Suprapubic skin (tissue), 4 donors: ENCODE measurements around the gene MAGI3. TPM values are rescaled to one million over a fixed set of nuclear protein-coding genes. Genes with fewer than 3 reads are reported as not detected.
A peak's percentile ranks its signal among the peaks of the same experiment; 100 is the strongest.
"Not testable (repeated sequence)": the region's sequence is repeated elsewhere in the genome, so short reads cannot be mapped to it uniquely, and the experiment has no call there.

Experiments
- DNase-seq, 2 donors: peaks; one replicate each; pipeline ENCODE4 v3.0.0-alpha.2; 2019; ENCODE audit warnings: low spot score in 2 of 2
- H3K27ac ChIP-seq: fragments of 200-600 bp; sonication (generic); one replicate; pipeline ENCODE4 v1.5.1; 2019
- H3K27me3 ChIP-seq: fragments of 200-600 bp; sonication (generic); one replicate; pipeline ENCODE4 v1.5.1; 2019
- H3K36me3 ChIP-seq: fragments of 200-600 bp; sonication (generic); one replicate; pipeline ENCODE4 v1.5.1; 2019
- H3K4me1 ChIP-seq: fragments of 200-600 bp; sonication (generic); one replicate; pipeline ENCODE4 v1.5.1; 2019
- H3K4me3 ChIP-seq: fragments of 200-600 bp; sonication (generic); one replicate; pipeline ENCODE4 v1.5.1; 2019; ENCODE audit warnings: mild to moderate bottlenecking
- H3K9me3 ChIP-seq: fragments of 200-600 bp; sonication (generic); one replicate; pipeline ENCODE4 v1.5.1; 2019
- CTCF ChIP-seq, 2 donors: fragments of 200-600 bp in 1 of 2; fragments of 450-650 bp in 1 of 2; sonication (generic) in 1 of 2; IDR thresholded peaks; one replicate each; pipeline ENCODE4 v1.5.1; 2016 to 2019; ENCODE audit warnings: antibody characterized with exemption in 2 of 2, mild to moderate bottlenecking in 1 of 2, moderate library complexity in 1 of 2
- EP300 ChIP-seq: sonication (generic); formaldehyde crosslinking; IDR thresholded peaks from one replicate; pipeline ENCODE4 v1.6.1; 2017; ENCODE audit warnings: antibody characterized with exemption
- POLR2A ChIP-seq, 2 donors: fragments of 450-650 bp; IDR thresholded peaks; one replicate each; pipeline ENCODE4 v1.6.1; 2017; ENCODE audit warnings: antibody characterized with exemption in 2 of 2, mild to moderate bottlenecking in 2 of 2, moderate library complexity in 2 of 2
- POLR2AphosphoS5 ChIP-seq, 3 donors: sonication (generic); formaldehyde crosslinking; IDR thresholded peaks; one replicate each; pipeline ENCODE4 v1.6.1; 2017; ENCODE audit warnings: antibody characterized with exemption in 3 of 3
- WGBS: methylation state at CpG from one replicate; pipeline ENCODE4 v1.1.5; 2018; 5-methylcytosine and 5-hydroxymethylcytosine counted together
- total RNA-seq, 4 donors: library from RNA; depleted of rRNA; stranded (reverse); fragments of >200 nt; gene quantifications; one replicate each; pipeline ENCODE4 v1.1.0, GENCODE V29; 2016

MAGI3 gene
- total RNA-seq, 4 donors from 2014 or later: 8.3 to 18.8 (median 10.7) TPM

- Histone ChIP-seq H3K36me3 (no peaks in the 10 kb centered on the region), H3K27ac (peak overlapping the region; percentile 45), H3K4me1 (peaks cover 19% of the 10 kb centered on the region), H3K9me3 (peaks cover 2% of the 10 kb centered on the region), H3K27me3 (no peaks in the 10 kb centered on the region), H3K4me3 (no peak overlapping the region)
- no peak for DNase-seq
- TF ChIP-seq CTCF (IDR thresholded peaks at IDR 0.05) (no peak), POLR2A (IDR thresholded peaks at IDR 0.05) (no peak), POLR2AphosphoS5 (IDR thresholded peaks at IDR 0.05) (no peak), EP300 (no peak)
Observed at GRCh38 chr1:113459279-113459678, 69.0 kb downstream of the MAGI3 start.

- no peak overlapping the region for H3K27ac ChIP-seq
- no peak overlapping the region for H3K4me3 ChIP-seq
- H3K9me3 ChIP-seq: peaks cover 16% of the 10 kb centered on the region
- H3K27me3 ChIP-seq: no peaks in the 10 kb centered on the region
- TF ChIP-seq EP300 (no peak), POLR2AphosphoS5 (IDR thresholded peaks at IDR 0.05) (no peak), POLR2A (IDR thresholded peaks at IDR 0.05) (no peak), CTCF (IDR thresholded peaks at IDR 0.05) (no peak)
- H3K4me1 ChIP-seq: no peaks in the 10 kb centered on the region
- DNase-seq: no peak
- H3K36me3 ChIP-seq: no peaks in the 10 kb centered on the region
Observed at GRCh38 chr1:113467991-113468390, 77.7 kb downstream of the MAGI3 start.

- not testable (repeated sequence) for H3K4me1 ChIP-seq, H3K27ac ChIP-seq, H3K36me3 ChIP-seq, H3K4me3 ChIP-seq, H3K27me3 ChIP-seq, H3K9me3 ChIP-seq, DNase-seq
- 97% methylated on average over 9 of the region's 10 CpGs for WGBS
Observed at GRCh38 chr1:113478427-113479195, 88.3 kb downstream of the MAGI3 start.

GRCh38 chr1:113479713-113480676 is 89.7 kb downstream of the MAGI3 start:
- TF ChIP-seq POLR2AphosphoS5 (IDR thresholded peaks at IDR 0.05) (no peak), POLR2A (IDR thresholded peaks at IDR 0.05) (no peak), CTCF (IDR thresholded peaks at IDR 0.05) (no peak)
- H3K27me3 ChIP-seq: no peaks in the 10 kb centered on the region
- H3K27ac ChIP-seq: no peak overlapping the region
- H3K9me3 ChIP-seq: peaks cover 8% of the 10 kb centered on the region
- WGBS: 76% methylated on average over 5 of the region's 5 CpGs
- H3K4me1 ChIP-seq: no peaks in the 10 kb centered on the region
- H3K36me3 ChIP-seq: no peaks in the 10 kb centered on the region
- DNase-seq: no peak
- H3K4me3 ChIP-seq: no peak overlapping the region

- H3K27ac ChIP-seq, H3K27me3 ChIP-seq, H3K4me3 ChIP-seq, H3K36me3 ChIP-seq, DNase-seq, H3K4me1 ChIP-seq, H3K9me3 ChIP-seq: not testable (repeated sequence)
- 93% methylated on average over 3 of the region's 3 CpGs for WGBS
Observed at GRCh38 chr1:113485131-113485530, 94.8 kb downstream of the MAGI3 start.

- TF ChIP-seq CTCF (IDR thresholded peaks at IDR 0.05) (no peak), EP300 (no peak), POLR2AphosphoS5 (IDR thresholded peaks at IDR 0.05) (no peak), POLR2A (IDR thresholded peaks at IDR 0.05) (no peak)
- Histone ChIP-seq H3K4me3 (no peak overlapping the region), H3K27ac (no peak overlapping the region), H3K4me1 (no peaks in the 10 kb centered on the region), H3K36me3 (no peaks in the 10 kb centered on the region), H3K9me3 (peaks cover 16% of the 10 kb centered on the region), H3K27me3 (no peaks in the 10 kb centered on the region)
- 80% methylated on average over 1 of the region's 4 CpGs for WGBS
- DNase-seq: no peak
Observed at GRCh38 chr1:113488576-113489177, 98.4 kb downstream of the MAGI3 start.
